ENCODE results near the gene RTN4RL2. TPM values are rescaled to one million over a fixed set of nuclear protein-coding genes. Genes with fewer than 3 reads are reported as not detected.

The RTN4RL2 gene
- polyA plus RNA-seq, 2 donors, result 0.20 to 0.49 TPM

DNA sequence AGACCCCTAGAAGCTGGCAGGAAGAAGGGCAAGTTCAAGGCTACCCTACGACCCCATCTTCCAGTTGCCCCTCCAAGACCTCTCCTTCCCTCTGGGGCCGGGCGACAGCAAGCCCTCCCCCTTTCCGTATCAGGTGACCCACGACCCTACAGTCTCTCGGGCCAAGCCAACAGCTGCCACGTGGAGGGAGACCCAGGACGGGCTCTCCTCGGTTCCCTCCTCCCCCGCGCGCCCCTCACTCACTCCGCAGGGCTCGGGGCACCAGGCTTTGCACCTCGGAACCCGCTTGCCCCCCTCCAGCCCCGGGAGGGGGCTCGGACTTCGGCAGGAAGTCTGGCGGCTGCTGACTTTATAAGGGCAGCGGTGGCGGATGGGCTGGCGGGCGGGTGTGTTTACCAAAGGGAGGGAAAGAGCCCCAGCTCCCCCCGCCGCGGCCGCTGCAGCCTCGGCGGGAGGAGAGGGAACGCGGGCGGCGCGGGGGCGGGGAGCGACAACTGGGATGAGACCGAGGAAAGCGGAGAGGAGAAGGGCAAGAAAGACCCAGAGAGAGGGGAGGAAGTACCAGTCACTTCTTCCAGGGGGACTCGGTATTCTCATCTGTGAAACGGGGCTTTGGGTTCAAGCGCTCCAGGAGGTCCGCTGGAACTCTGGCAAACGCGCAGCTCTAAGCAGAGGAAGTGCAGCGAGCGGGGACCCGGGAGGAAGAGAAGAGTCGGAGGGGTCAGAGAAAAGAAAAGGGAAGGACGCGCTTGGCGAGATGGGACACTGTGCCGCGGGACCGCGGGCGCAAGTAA lies 54.4 kb downstream of the RTN4RL2 start:
- 0 to 1% methylated on average over 57 of the region's 57 CpGs for WGBS, 2 donors
- H3K27ac ChIP-seq (ENCODE audit: low read depth in 2 of 2, low read length in 1 of 2), result peak overlapping the region; percentile 35 to 56
- no peaks in the 10 kb centered on the region for H3K36me3 ChIP-seq (ENCODE audit: control insufficient read depth in 2 of 2, insufficient read depth in 2 of 2, low read length in 1 of 2)
- no peaks in the 10 kb centered on the region for H3K27me3 ChIP-seq (ENCODE audit: control insufficient read depth in 1 of 2, insufficient read depth in 2 of 2, low read length in 2 of 2)
- no peaks in the 10 kb centered on the region for H3K9me3 ChIP-seq (ENCODE audit: control insufficient read depth in 2 of 2, insufficient read depth in 1 of 2, low read depth in 1 of 2, low read length in 1 of 2)
- peaks cover 3 to 13% of the 10 kb centered on the region in 2 donors for H3K4me1 ChIP-seq (ENCODE audit: control insufficient read depth in 2 of 2, insufficient read depth in 2 of 2, low read length in 1 of 2)
- peak overlapping the region; percentile 59 to 72 for H3K4me3 ChIP-seq (ENCODE audit: low read depth in 1 of 2, low read length in 2 of 2)

DNA sequence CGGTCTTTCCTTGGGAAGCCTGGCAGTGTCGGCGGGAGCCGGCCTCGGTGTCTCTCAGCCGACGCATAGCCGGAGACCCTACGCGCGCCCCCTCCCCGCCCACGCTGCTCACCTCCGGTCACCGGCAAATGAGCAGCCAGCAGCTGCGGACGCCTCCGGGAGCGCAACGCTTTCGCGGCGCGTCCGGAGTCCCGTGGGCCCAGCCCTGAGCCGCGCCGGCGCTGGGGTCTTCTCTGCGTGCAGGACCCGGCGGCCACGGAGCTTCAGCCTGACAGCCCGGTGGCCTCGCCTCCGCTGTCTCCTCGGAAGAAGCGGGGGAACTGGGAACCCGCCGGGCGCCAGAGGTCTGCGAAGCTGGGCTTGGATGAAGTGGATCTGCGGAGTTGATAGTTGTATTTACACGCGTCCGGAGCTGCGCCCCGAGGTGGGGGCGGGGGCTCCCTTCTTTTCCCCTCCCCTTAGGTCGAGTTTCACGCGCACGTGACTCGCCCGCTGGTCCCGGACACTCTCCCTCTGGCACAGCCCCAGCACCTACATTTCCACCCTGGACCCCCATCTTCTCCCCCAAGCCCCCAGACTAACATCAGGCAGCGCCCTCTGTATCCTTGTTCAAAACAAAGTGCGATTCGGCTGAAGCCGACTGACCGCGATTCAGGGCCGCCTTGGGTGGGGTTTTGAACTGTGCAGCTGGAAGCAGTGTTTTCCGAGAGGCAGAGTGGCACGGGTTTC lies 55.2 kb downstream of the RTN4RL2 start, which contains the start of gene SLC43A1:
Gene SLC43A1, minus strand, starts transcription at position 371 of the 729 bp plus-strand sequence. CDS start 1,591 bp downstream, outside the sequence.
- H3K9me3 ChIP-seq (ENCODE audit: control insufficient read depth in 2 of 2, insufficient read depth in 1 of 2, low read depth in 1 of 2, low read length in 1 of 2), result no peaks in the 10 kb centered on the region
- peaks cover 3 to 13% of the 10 kb centered on the region in 2 donors for H3K4me1 ChIP-seq (ENCODE audit: control insufficient read depth in 2 of 2, insufficient read depth in 2 of 2, low read length in 1 of 2)
- H3K27ac ChIP-seq (ENCODE audit: low read depth in 2 of 2, low read length in 1 of 2), result peak within 1 kb of the TSS; percentile 50 to 56
- no peaks in the 10 kb centered on the region for H3K27me3 ChIP-seq (ENCODE audit: control insufficient read depth in 1 of 2, insufficient read depth in 2 of 2, low read length in 2 of 2)
- H3K4me3 ChIP-seq (ENCODE audit: low read depth in 1 of 2, low read length in 2 of 2), result peak within 1 kb of the TSS; percentile 59 to 72
- no peaks in the 10 kb centered on the region for H3K36me3 ChIP-seq (ENCODE audit: control insufficient read depth in 2 of 2, insufficient read depth in 2 of 2, low read length in 1 of 2)
- WGBS, 2 donors, result 0% methylated on average over 60 to 66 of the region's 66 CpGs

DNA sequence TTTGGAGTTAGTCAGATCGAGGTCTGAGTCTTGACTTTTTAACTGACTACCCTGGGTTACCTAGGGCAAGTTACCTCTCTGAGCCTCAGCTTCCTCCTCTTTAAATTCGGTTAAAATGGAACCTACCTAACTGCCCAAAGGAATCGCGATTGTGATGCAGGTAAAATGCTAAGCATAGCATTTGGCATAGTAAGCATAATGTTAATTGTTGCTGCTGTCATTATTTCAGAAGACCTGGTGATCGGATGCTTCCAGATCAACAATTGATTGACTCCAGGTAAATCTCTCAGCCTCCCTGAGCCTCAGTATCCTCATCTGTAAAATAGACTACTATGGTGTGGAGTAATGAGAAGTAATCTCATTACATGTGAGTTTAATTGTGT lies 55.7 kb downstream of the RTN4RL2 start:
- Histone ChIP-seq H3K4me3 (ENCODE audit: low read depth in 1 of 2, low read length in 2 of 2) (peak overlapping the region; percentile 59 to 72), H3K4me1 (ENCODE audit: control insufficient read depth in 2 of 2, insufficient read depth in 2 of 2, low read length in 1 of 2) (peaks cover 3 to 13% of the 10 kb centered on the region in 2 donors), H3K27ac (ENCODE audit: low read depth in 2 of 2, low read length in 1 of 2) (peak overlapping the region in 1 of 2 donors; percentile 50), H3K27me3 (ENCODE audit: control insufficient read depth in 1 of 2, insufficient read depth in 2 of 2, low read length in 2 of 2) (no peaks in the 10 kb centered on the region), H3K9me3 (ENCODE audit: control insufficient read depth in 2 of 2, insufficient read depth in 1 of 2, low read depth in 1 of 2, low read length in 1 of 2) (no peaks in the 10 kb centered on the region), H3K36me3 (ENCODE audit: control insufficient read depth in 2 of 2, insufficient read depth in 2 of 2, low read length in 1 of 2) (no peaks in the 10 kb centered on the region)
- WGBS, 2 donors, result 15 to 16% methylated on average over 5 of the region's 5 CpGs

DNA sequence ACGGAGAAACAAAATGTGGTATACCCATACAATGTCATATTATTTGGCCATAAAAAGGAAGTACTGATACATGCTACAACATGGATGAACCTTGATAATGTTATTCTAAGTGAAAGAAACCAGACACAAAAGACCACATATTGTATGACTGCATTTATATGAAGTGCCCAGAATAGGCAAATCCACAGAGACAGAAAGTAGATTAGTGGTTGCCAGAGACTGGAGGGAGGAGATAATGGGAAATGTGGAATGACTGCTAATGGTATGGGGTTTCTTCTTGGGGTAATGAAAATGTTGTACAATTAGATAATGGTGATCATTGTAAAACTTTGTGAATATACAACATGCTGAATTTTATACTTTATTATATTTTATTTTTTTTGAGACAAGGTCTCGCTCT lies 60.8 kb downstream of the RTN4RL2 start:
- WGBS, 2 donors, result 89 to 91% methylated on average over 2 of the region's 2 CpGs
- Histone ChIP-seq H3K27ac (ENCODE audit: low read depth in 2 of 2, low read length in 1 of 2) (no peak overlapping the region), H3K9me3 (ENCODE audit: control insufficient read depth in 2 of 2, insufficient read depth in 1 of 2, low read depth in 1 of 2, low read length in 1 of 2) (no peaks in the 10 kb centered on the region), H3K36me3 (ENCODE audit: control insufficient read depth in 2 of 2, insufficient read depth in 2 of 2, low read length in 1 of 2) (no peaks in the 10 kb centered on the region), H3K27me3 (ENCODE audit: control insufficient read depth in 1 of 2, insufficient read depth in 2 of 2, low read length in 2 of 2) (no peaks in the 10 kb centered on the region), H3K4me1 (ENCODE audit: control insufficient read depth in 2 of 2, insufficient read depth in 2 of 2, low read length in 1 of 2) (no peaks in the 10 kb centered on the region), H3K4me3 (ENCODE audit: low read depth in 1 of 2, low read length in 2 of 2) (no peak overlapping the region)

DNA sequence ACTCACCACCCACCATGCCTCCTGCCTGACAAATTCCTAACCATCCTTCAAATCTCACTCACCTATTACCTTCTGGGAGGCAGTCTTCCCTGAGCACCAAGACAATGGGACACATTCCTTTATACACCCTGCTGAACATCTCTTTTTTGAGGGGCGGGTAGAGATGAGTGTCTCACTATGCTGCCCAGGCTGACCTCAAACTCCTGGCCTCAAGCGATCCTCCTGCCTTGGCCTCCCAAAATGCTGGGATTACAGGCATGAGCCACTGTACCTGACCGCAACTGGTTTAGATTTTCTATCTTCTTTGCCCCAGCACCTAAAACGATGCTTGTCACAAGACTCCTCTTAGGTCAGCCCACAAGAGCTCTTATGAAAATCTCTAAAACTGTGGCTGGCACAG lies 63.1 kb downstream of the RTN4RL2 start:
- Histone ChIP-seq H3K36me3 (ENCODE audit: control insufficient read depth in 2 of 2, insufficient read depth in 2 of 2, low read length in 1 of 2) (peaks cover 0 to under 1% of the 10 kb centered on the region in 2 donors), H3K4me1 (ENCODE audit: control insufficient read depth in 2 of 2, insufficient read depth in 2 of 2, low read length in 1 of 2) (no peaks in the 10 kb centered on the region), H3K9me3 (ENCODE audit: control insufficient read depth in 2 of 2, insufficient read depth in 1 of 2, low read depth in 1 of 2, low read length in 1 of 2) (no peaks in the 10 kb centered on the region), H3K4me3 (ENCODE audit: low read depth in 1 of 2, low read length in 2 of 2) (no peak overlapping the region), H3K27ac (ENCODE audit: low read depth in 2 of 2, low read length in 1 of 2) (no peak overlapping the region), H3K27me3 (ENCODE audit: control insufficient read depth in 1 of 2, insufficient read depth in 2 of 2, low read length in 2 of 2) (no peaks in the 10 kb centered on the region)
- 92 to 93% methylated on average over 4 of the region's 4 CpGs for WGBS, 2 donors

Other genes starting within 250 kb of the RTN4RL2 start
- gene APLNR, start 223.3 kb upstream of the RTN4RL2 start, polyA plus RNA-seq, result under 1 TPM; 0.14 to 0.54 TPM
- 100 to 1,000 TPM; 114 to 249 TPM for gene TNKS1BP1, start 135.6 kb upstream of the RTN4RL2 start, polyA plus RNA-seq
- 10 to 100 TPM; 18.8 to 67.4 TPM for gene SSRP1, start 124.6 kb upstream of the RTN4RL2 start, polyA plus RNA-seq
- not detected for gene P2RX3, start 122.2 kb upstream of the RTN4RL2 start, polyA plus RNA-seq
- gene PRG3, start 79.4 kb upstream of the RTN4RL2 start, polyA plus RNA-seq, result not detected
- under 1 TPM; 0.45 to 0.60 TPM for gene PRG2, start 69.9 kb upstream of the RTN4RL2 start, polyA plus RNA-seq
- gene SLC43A3, start 33.4 kb upstream of the RTN4RL2 start, polyA plus RNA-seq, result 10 to 100 TPM; 24.0 to 28.9 TPM
- gene SLC43A1, start 55.2 kb downstream of the RTN4RL2 start, polyA plus RNA-seq, result 1 to 10 TPM; 2.5 to 3.7 TPM
- 10 to 100 TPM; 38.8 to 61.6 TPM for gene TIMM10, start 70.2 kb downstream of the RTN4RL2 start, polyA plus RNA-seq
- gene SMTNL1, start 77.1 kb downstream of the RTN4RL2 start, polyA plus RNA-seq, result not detected
- 10 to 100 TPM; 10.3 to 28.1 TPM for gene UBE2L6, start 107.1 kb downstream of the RTN4RL2 start, polyA plus RNA-seq
- 10 to 100 TPM; 36.5 to 99.3 TPM for gene SERPING1, start 137.2 kb downstream of the RTN4RL2 start, polyA plus RNA-seq
- under 1 TPM; 0.35 to 0.39 TPM for gene YPEL4, start 189.4 kb downstream of the RTN4RL2 start, polyA plus RNA-seq
- 10 to 100 TPM in 1 of 2 donors, 1 to 10 TPM in 1; 4.4 to 11.4 TPM for gene CLP1, start 197.2 kb downstream of the RTN4RL2 start, polyA plus RNA-seq
- gene ZDHHC5, start 207.6 kb downstream of the RTN4RL2 start, polyA plus RNA-seq, result 10 to 100 TPM; 57.4 to 59.7 TPM